DND-41 (cell line): ENCODE measurements around the gene WWC1.

ENCODE experiments used
- ATAC-seq: fragments of 200-7000 bp; cut with Tn5 transposase; 3 replicates; pipeline ENCODE4 v1.9.1; 2021; ENCODE audit warnings: low read depth; ENCODE audit not compliant: insufficient read depth
- DNase-seq: peaks from one replicate; pipeline ENCODE4 v3.0.0-alpha.2; 2020
- H2AFZ ChIP-seq: 2 replicates; pipeline ENCODE4 v1.6.0; 2012; ENCODE audit warnings: low read depth, low read length
- H3K27ac ChIP-seq: 2 replicates; pipeline ENCODE4 v1.5.1; 2012; ENCODE audit warnings: low read length, inconsistent platforms
- H3K27me3 ChIP-seq: fragments of 200-600 bp; sonication (generic); 2 replicates; pipeline ENCODE4 v1.6.0; 2012; ENCODE audit warnings: low read length, mild to moderate bottlenecking, inconsistent platforms; ENCODE audit not compliant: insufficient read depth, poor library complexity
- H3K36me3 ChIP-seq: 2 replicates; pipeline ENCODE4 v1.5.1; 2012; ENCODE audit warnings: low read length, inconsistent platforms; ENCODE audit not compliant: insufficient read depth
- H3K4me1 ChIP-seq: 2 replicates; pipeline ENCODE4 v1.5.1; 2012; ENCODE audit warnings: mild to moderate bottlenecking, low read length; ENCODE audit not compliant: insufficient read depth
- H3K4me2 ChIP-seq: 2 replicates; pipeline ENCODE4 v1.6.0; 2012; ENCODE audit warnings: mild to moderate bottlenecking, moderate library complexity, low read length, inconsistent platforms; ENCODE audit not compliant: insufficient read depth
- H3K4me3 ChIP-seq, 2 experiments: fragments of 200-600 bp in 1 of 2; shearing (Covaris generic) in 1 of 2; 2 replicates each; pipeline ENCODE4 v1.5.1; 2012 to 2016; ENCODE audit warnings: inconsistent platforms in 2 of 2, low read length in 2 of 2, mild to moderate bottlenecking in 2 of 2, low read depth in 1 of 2, moderate library complexity in 1 of 2
- H3K79me2 ChIP-seq: 2 replicates; pipeline ENCODE4 v1.6.0; 2012; ENCODE audit warnings: low read length, inconsistent platforms; ENCODE audit not compliant: insufficient read depth
- H3K9ac ChIP-seq: 2 replicates; pipeline ENCODE4 v1.6.0; 2012; ENCODE audit warnings: low read depth, mild to moderate bottlenecking, inconsistent platforms, low read length, moderate library complexity
- H3K9me3 ChIP-seq: 2 replicates; pipeline ENCODE4 v1.5.1; 2012; ENCODE audit warnings: low read length, moderate library complexity, mild to moderate bottlenecking, inconsistent platforms; ENCODE audit not compliant: insufficient read depth, severe bottlenecking
- H4K20me1 ChIP-seq: 2 replicates; pipeline ENCODE4 v1.6.0; 2012; ENCODE audit warnings: low read length; ENCODE audit not compliant: insufficient read depth
- CTCF ChIP-seq: IDR thresholded peaks from 2 replicates; pipeline ENCODE4 v1.5.1; 2012; ENCODE audit warnings: borderline replicate concordance, low read length, moderate library complexity, mild to moderate bottlenecking; ENCODE audit not compliant: poor library complexity, severe bottlenecking; ENCODE audit errors: extremely low read depth
- EZH2 ChIP-seq: IDR thresholded peaks from 3 replicates; pipeline ENCODE4 v1.6.1; 2012; ENCODE audit warnings: borderline replicate concordance, low read depth, mild to moderate bottlenecking, moderate library complexity, low read length, inconsistent platforms; ENCODE audit not compliant: severe bottlenecking

WWC1 gene

DNA sequence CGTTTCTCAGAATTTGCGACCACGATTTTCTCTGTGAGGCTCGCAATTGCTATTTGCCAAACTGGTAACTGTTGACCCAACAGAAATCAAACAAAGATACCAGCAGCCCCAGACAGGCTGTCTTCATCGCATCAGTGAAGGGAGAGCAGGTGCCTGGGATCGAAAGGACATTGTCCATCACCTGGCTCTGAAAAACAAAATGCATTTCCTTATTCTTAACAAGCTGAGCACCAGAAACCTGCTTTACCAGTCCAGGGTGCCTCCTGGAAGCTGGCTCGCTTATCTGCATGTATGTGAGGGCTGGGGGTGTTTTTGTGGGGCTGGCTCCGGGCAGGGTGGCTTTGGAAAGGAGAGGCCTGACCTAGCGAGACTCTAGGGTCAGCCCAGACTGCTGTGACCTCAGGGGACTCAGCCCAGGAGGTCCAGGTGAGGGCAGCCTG is 24.7 kb downstream of the WWC1 start:
- no peaks in the 10 kb centered on the region for H3K9me3 ChIP-seq
- no peaks in the 10 kb centered on the region for H3K4me1 ChIP-seq
- H3K9ac ChIP-seq = no peak overlapping the region
- no peak overlapping the region for H3K4me3 ChIP-seq
- ATAC-seq (no peak), DNase-seq (no peak)
- H2AFZ ChIP-seq = no peak overlapping the region
- no peaks in the 10 kb centered on the region for H3K79me2 ChIP-seq
- no peaks in the 10 kb centered on the region for H3K36me3 ChIP-seq
- H4K20me1 ChIP-seq = no peaks in the 10 kb centered on the region; the same call in 1 of the 2 replicates
- no peak overlapping the region for H3K4me2 ChIP-seq
- H3K27me3 ChIP-seq = peaks cover 9% of the 10 kb centered on the region
- no peak overlapping the region for H3K27ac ChIP-seq
- TF ChIP-seq CTCF (no peak), EZH2 (no peak)

GRCh38 chr5:168317096-168317520 is 25.7 kb downstream of the WWC1 start:
- Histone ChIP-seq H3K9me3 (no peaks in the 10 kb centered on the region), H3K27me3 (peaks cover 9% of the 10 kb centered on the region), H3K36me3 (no peaks in the 10 kb centered on the region), H3K27ac (no peak overlapping the region), H3K4me3 (no peak overlapping the region), H4K20me1 (no peaks in the 10 kb centered on the region; the same call in 1 of the 2 replicates), H3K79me2 (no peaks in the 10 kb centered on the region), H2AFZ (no peak overlapping the region), H3K9ac (no peak overlapping the region), H3K4me2 (no peak overlapping the region), H3K4me1 (no peaks in the 10 kb centered on the region)
- ATAC-seq (no peak), DNase-seq (no peak)
- TF ChIP-seq EZH2 (no peak), CTCF (no peak)

- no peaks in the 10 kb centered on the region for H3K4me1 ChIP-seq
- H3K9ac ChIP-seq = no peak overlapping the region
- TF ChIP-seq EZH2 (no peak), CTCF (no peak)
- no peaks in the 10 kb centered on the region for H3K9me3 ChIP-seq
- H3K27me3 ChIP-seq = peaks cover 9% of the 10 kb centered on the region
- H4K20me1 ChIP-seq = no peaks in the 10 kb centered on the region; the same call in 1 of the 2 replicates
- no peaks in the 10 kb centered on the region for H3K36me3 ChIP-seq
- no peak overlapping the region for H3K4me3 ChIP-seq
- ATAC-seq (no peak), DNase-seq (no peak)
- H3K79me2 ChIP-seq = no peaks in the 10 kb centered on the region
- H3K27ac ChIP-seq = no peak overlapping the region
- H3K4me2 ChIP-seq = no peak overlapping the region
- H2AFZ ChIP-seq = no peak overlapping the region
These were observed 26.2 kb downstream of the WWC1 start for GRCh38 chr5:168317521-168318147.

GRCh38 chr5:168318240-168318639 is 26.8 kb downstream of the WWC1 start:
- Histone ChIP-seq H2AFZ (no peak overlapping the region), H3K27ac (no peak overlapping the region), H3K4me1 (no peaks in the 10 kb centered on the region), H3K4me3 (no peak overlapping the region), H3K79me2 (no peaks in the 10 kb centered on the region), H3K36me3 (no peaks in the 10 kb centered on the region), H3K27me3 (peaks cover 9% of the 10 kb centered on the region), H3K9ac (no peak overlapping the region), H4K20me1 (no peaks in the 10 kb centered on the region; the same call in 1 of the 2 replicates), H3K4me2 (no peak overlapping the region), H3K9me3 (no peaks in the 10 kb centered on the region)
- TF ChIP-seq EZH2 (no peak), CTCF (no peak)
- DNase-seq (no peak), ATAC-seq (no peak)
